ENCODE data around the gene ANKS4B. TPM values are rescaled to one million over a fixed set of nuclear protein-coding genes. Genes with fewer than 3 reads are reported as not detected.

The ANKS4B gene
- total and polyA plus RNA-seq, 2 donors from 2014 or later = 1.4 to 9.7 TPM

- intact Hi-C loops (cut with DNase I) = no loop called here
- TF ChIP-seq CTCF (IDR thresholded peaks at IDR 0.05; ENCODE audit: borderline replicate concordance, extremely low read depth, insufficient read depth) = no peak
- FAIRE-seq (no peak), DNase-seq (no peak)
- H3K27me3 ChIP-seq (ENCODE audit: control insufficient read depth, insufficient read depth, low read length) = no peaks in the 10 kb centered on the region
- H3K4me3 ChIP-seq (ENCODE audit: low read length in 3 of 3) = no peak overlapping the region
- no peaks in the 10 kb centered on the region for H3K9me3 ChIP-seq (ENCODE audit: control insufficient read depth in 2 of 3, insufficient read depth in 1 of 3, low read length in 3 of 3)
- no peak overlapping the region for H3K9ac ChIP-seq (ENCODE audit: low read length in 3 of 3)
- H3K27ac ChIP-seq (ENCODE audit: low read depth in 2 of 2, low read length in 2 of 2) = no peak overlapping the region
- H3K4me1 ChIP-seq (ENCODE audit: control insufficient read depth in 2 of 3, insufficient read depth in 2 of 3, low read depth in 1 of 3, low read length in 3 of 3) = no peaks in the 10 kb centered on the region
- H3K36me3 ChIP-seq (ENCODE audit: control insufficient read depth in 2 of 3, insufficient read depth in 3 of 3, low read length in 3 of 3) = peaks cover 0 to 15% (median 6%) of the 10 kb centered on the region in 3 donors
These were observed 47.7 kb upstream of the ANKS4B start for GRCh38 chr16:21185659-21186325.

GRCh38 chr16:21186326-21186691 lies 47.2 kb upstream of the ANKS4B start:
- no peak for FAIRE-seq
- no peak for TF ChIP-seq CTCF (IDR thresholded peaks at IDR 0.05; ENCODE audit: borderline replicate concordance, extremely low read depth, insufficient read depth)
- peaks cover 0 to 9% (median 4%) of the 10 kb centered on the region in 3 donors for H3K36me3 ChIP-seq (ENCODE audit: control insufficient read depth in 2 of 3, insufficient read depth in 3 of 3, low read length in 3 of 3)
- H3K9ac ChIP-seq (ENCODE audit: low read length in 3 of 3) = no peak overlapping the region
- DNase-seq = no peak
- H3K27me3 ChIP-seq (ENCODE audit: control insufficient read depth, insufficient read depth, low read length) = no peaks in the 10 kb centered on the region
- no peaks in the 10 kb centered on the region for H3K4me1 ChIP-seq (ENCODE audit: control insufficient read depth in 2 of 3, insufficient read depth in 2 of 3, low read depth in 1 of 3, low read length in 3 of 3)
- intact Hi-C loops (cut with DNase I) = no loop called here
- H3K4me3 ChIP-seq (ENCODE audit: low read length in 3 of 3) = no peak overlapping the region
- no peak overlapping the region for H3K27ac ChIP-seq (ENCODE audit: low read depth in 2 of 2, low read length in 2 of 2)
- no peaks in the 10 kb centered on the region for H3K9me3 ChIP-seq (ENCODE audit: control insufficient read depth in 2 of 3, insufficient read depth in 1 of 3, low read length in 3 of 3)

- intact Hi-C loops (cut with DNase I) = no loop called here
- Histone ChIP-seq H3K27ac (ENCODE audit: low read depth in 2 of 2, low read length in 2 of 2) (no peak overlapping the region), H3K9me3 (ENCODE audit: control insufficient read depth in 2 of 3, insufficient read depth in 1 of 3, low read length in 3 of 3) (no peaks in the 10 kb centered on the region), H3K27me3 (ENCODE audit: control insufficient read depth, insufficient read depth, low read length) (no peaks in the 10 kb centered on the region), H3K36me3 (ENCODE audit: control insufficient read depth in 2 of 3, insufficient read depth in 3 of 3, low read length in 3 of 3) (no peaks in the 10 kb centered on the region), H3K9ac (ENCODE audit: low read length in 3 of 3) (no peak overlapping the region), H3K4me3 (ENCODE audit: low read length in 3 of 3) (no peak overlapping the region), H3K4me1 (ENCODE audit: control insufficient read depth in 2 of 3, insufficient read depth in 2 of 3, low read depth in 1 of 3, low read length in 3 of 3) (no peaks in the 10 kb centered on the region)
- DNase-seq = no peak
- TF ChIP-seq CTCF (IDR thresholded peaks at IDR 0.05; ENCODE audit: borderline replicate concordance, extremely low read depth, insufficient read depth) = no peak
- FAIRE-seq = no peak
These were observed 44.2 kb upstream of the ANKS4B start for GRCh38 chr16:21189311-21189710.

GRCh38 chr16:21190013-21190412 lies 43.5 kb upstream of the ANKS4B start:
- FAIRE-seq (no peak), DNase-seq (no peak)
- H3K27ac ChIP-seq (ENCODE audit: low read depth in 2 of 2, low read length in 2 of 2) = no peak overlapping the region
- no peaks in the 10 kb centered on the region for H3K27me3 ChIP-seq (ENCODE audit: control insufficient read depth, insufficient read depth, low read length)
- H3K4me3 ChIP-seq (ENCODE audit: low read length in 3 of 3) = no peak overlapping the region
- intact Hi-C loops (cut with DNase I) = no loop called here
- no peak for TF ChIP-seq CTCF (IDR thresholded peaks at IDR 0.05; ENCODE audit: borderline replicate concordance, extremely low read depth, insufficient read depth)
- no peaks in the 10 kb centered on the region for H3K36me3 ChIP-seq (ENCODE audit: control insufficient read depth in 2 of 3, insufficient read depth in 3 of 3, low read length in 3 of 3)
- no peak overlapping the region for H3K9ac ChIP-seq (ENCODE audit: low read length in 3 of 3)
- no peaks in the 10 kb centered on the region for H3K4me1 ChIP-seq (ENCODE audit: control insufficient read depth in 2 of 3, insufficient read depth in 2 of 3, low read depth in 1 of 3, low read length in 3 of 3)
- H3K9me3 ChIP-seq (ENCODE audit: control insufficient read depth in 2 of 3, insufficient read depth in 1 of 3, low read length in 3 of 3) = no peaks in the 10 kb centered on the region
